GM21515 (cell line): ENCODE results near the gene SPON2.

ENCODE experiments used
- ATAC-seq: cut with Tn5 transposase; IDR thresholded peaks from one replicate; pipeline ENCODE4 v1.9.1; 2021; ENCODE audit not compliant: unreplicated experiment

SPON2 gene

DNA sequence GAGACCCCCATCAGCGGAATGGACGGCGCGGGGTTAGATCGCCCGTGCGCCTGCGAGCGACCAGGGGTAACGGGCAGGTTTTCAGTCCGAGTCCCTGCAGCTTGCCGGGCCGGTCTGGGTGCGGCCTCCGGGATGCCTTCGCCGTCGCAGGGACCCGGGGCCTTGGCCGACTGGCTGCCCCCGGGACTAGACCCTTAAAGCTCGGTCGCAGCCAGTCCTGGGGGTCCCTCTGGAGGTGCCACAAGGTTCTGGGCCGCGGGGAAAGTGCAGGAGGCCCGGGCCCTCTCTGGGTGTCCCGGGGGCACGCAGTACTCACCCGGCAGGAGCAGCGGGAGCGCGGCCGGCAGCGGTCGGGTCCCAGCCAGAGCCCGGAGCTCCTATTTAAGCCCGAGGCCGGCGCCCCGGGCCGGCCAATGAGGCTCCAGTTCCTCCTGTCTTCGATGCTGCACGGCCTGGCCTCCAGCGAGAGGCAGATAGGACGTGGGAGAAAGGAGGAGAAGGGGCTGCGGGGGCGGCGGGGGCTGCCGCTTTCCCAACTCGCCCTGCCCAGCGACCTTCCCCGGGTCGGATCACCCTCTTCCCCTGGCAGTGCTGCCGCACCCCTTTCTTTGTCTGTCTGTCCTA is at the start of gene SPON2:
Gene SPON2, minus strand, starts transcription at position 356 of the 624 bp plus-strand sequence.
- ATAC-seq: no peak

DNA sequence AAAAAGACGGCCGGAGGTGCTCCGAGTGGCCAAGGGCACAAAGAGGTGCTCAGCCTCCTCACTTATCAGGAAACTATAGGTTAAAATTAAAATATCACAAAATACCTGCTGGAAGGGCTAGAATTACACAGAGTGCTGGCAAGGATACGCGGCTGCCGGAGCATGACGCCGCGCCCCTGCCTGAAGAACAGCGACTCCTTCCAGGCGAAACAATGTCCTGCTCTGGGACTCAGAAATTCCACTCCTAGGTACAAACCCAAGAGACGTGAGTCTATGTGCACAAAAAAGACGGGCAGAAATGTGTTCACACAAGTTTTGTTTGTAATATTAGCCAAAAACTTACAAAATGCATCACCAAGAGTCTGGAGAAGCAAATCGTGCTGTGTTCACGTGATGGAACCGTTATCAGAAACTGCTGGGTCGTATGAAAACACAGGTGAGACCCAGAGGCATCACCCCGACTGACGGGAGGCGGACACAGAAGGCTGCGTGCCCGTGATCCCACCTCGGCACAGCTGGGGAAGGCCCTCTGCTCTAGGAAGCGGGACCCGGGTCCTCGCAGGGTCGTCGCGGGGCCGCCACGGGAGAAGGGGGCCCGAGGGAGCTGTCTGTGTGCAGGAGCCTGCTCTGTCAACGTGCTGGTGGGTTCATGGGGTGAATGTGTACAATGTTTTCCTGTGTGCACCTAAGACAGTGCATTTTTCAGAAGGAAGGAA is 48.9 kb upstream of the SPON2 start:
- ATAC-seq: no peak

DNA sequence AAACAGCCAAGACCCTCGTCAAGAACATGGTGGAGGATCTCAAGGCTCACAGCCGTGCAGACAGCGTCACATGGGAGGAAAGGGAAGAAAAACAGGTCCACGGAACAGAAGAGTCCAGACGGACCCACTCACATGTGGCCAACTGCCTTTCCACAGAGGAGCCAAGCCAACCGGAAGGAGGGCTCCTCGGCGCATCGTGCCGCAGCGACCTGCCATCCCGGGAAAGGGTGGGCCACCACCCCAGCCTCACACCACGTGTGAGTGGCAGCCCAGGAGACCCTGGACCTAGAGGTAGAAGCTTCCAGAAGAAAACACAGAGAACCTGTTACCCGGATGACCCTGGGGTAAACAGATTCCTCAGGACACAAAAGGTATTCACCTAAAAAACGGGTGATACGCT is 48.2 kb upstream of the SPON2 start:
- no peak for ATAC-seq

DNA sequence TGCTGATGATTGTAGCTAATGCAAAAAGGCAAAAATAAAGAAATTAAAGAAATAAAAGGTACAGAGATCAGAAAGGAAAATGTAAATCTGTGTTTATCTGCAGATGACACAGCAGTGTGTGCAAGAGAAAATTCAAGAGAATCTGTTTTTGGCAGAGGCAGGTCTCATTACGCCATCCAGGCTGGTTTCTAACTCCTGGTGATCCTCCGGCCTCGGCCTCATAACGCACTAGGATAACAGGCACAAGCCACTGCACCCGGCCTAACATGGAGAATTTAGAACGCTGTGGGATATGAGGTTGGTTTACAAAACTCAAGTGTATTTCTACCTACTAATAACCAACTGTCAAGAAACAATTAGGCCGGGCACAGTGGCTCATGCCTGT is 47.2 kb upstream of the SPON2 start:
- no peak for ATAC-seq

DNA sequence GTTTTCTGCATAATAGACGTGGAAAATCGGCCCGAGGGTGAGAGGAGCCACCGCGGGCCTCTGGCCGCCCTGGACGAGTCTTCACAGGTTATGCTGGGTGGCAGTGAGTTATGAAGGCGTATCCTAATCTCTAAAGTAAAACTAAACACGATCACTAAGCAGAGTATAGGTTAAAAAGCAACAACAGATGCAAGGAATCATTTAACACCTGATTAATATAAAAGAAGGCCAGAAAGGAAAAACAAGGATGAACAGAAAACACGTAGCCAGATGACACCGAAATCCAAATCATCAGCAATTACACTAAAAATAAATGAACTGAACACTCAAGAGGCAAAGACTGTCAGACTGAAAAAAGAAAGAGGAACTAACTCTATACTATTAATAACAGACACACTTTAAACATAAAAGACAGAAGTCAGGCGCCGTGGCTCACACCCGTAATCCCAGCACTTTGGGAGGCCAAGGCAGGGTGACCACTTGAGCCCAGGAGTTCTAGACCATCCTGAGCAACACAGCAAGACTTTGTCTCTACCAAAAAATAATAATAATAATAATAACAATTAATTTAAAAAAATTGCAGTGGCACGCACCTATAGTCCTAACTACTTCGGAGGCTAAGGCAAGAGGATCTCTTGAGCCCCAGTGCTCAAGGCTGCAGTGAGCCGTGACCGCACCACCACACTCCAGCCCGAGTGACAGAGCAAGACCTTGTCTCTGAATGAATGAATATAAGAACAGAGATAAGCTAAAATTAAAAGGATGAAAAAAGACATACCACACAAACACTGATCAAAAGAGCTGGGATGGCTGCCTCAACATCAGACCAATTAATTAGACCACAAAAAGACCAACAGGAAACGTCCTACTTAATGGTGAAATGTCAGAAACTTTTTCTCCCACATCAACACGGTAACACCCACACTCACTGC is 46.5 kb upstream of the SPON2 start:
- peak; percentile 53 for ATAC-seq

DNA sequence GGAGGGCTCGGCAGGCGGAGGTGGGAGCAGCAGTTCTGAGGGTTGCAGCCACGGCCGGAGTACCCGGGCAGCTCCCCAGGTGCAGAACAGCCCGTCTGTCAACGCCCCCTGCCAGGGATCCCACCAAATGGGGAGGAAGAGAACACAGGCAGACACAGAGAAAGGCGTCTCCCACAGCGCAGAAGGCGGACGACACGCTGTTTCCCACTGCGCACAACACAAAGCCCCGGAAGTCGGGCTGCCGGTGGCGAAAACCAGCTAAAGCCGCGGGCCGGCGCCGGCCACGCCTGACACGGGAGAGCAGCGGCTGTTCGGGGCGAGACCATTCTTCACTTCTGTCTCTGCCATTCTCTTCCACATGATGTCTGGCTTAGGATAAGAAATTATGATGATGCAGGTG is 45.0 kb upstream of the SPON2 start:
- no peak for ATAC-seq

DNA sequence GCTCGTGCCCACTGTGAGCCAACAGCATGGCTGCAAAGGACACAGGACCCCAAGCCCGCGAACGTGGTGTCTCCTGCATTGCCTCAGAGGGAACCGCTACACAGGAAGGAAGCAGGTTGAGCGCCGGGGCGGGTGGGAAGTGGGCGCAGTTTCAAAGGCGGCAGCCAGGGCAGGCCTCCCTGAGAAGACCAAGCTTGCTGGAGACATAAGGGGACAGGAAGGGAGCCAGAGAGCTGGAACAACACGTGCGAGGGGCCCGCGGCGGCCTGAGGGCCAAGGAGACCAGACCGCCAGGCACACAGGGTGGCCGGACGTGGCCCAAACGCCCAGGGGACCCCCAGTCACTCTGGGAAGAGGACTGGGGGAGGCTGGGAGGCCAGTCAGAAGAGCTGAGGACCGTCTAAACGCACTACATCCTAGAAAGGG is 44.5 kb upstream of the SPON2 start:
- ATAC-seq: no peak

DNA sequence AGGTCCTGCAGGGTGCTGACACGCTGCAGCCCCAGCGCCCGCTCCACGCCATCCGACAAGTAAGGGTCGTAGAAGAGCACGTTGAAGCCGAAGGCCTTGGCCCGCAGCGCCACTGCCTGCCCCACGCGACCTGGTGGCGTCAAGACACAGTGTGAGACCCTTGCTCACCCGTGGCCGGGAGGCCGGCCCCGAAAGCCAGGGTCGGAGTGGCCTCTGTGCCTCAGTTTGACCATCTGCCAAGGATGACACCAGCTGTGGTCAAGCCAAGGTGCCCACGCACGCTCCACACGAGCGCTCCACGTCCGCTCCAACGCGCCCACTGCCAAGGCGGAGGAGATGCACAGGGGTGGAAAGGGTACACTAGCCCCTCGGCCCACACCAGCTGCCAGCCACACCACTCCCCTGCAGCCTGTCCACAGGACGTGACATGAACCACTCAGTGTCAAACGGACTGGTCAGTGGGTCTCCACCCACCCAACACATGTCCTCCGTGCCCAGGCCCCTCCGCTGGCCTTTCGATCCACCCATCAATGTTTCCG is 43.8 kb upstream of the SPON2 start:
- no peak for ATAC-seq

DNA sequence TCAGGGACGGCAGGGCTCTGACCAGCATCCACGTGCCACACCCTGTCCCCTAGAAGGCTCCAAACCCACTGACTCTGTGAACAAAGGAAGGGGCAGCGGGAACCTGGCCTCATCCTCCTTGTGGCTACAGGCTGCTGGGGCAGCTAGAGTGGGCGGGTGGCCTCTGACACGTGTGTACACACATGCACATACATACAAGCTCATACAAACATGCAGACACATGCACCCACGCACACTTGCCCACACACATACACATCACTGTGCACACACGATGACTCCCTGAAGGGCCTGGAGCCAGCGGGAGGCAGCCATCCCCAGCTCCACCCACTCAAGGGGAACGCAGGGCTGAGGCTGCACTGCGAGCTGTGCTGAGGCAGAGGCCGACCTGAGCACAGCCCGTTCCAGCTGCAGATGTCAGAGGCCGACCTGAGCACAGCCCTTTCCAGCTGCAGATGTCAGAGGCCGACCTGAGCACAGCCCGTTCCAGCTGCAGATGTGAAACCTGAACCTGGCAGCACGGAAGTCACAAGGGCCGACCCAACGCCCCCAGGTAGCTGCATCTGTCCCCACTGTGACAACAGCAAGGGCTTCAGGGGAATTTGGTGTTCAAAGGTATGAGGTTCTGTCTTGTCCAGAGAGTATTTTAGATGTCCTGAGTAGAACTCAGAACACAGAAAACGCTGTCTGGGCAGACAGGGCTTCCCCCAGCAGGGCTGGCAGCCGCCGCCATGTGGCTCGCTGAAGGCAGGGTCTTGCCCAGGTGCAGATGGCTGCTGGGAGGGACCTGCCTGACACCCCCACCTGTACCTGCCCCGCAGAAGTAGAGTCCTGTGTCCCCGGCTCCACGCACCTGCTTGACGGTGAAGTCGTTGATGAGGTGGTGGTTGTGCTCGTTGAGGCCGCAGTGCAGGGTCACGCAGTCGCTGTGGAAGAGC is 43.0 kb upstream of the SPON2 start:
- ATAC-seq: peak; percentile 58

DNA sequence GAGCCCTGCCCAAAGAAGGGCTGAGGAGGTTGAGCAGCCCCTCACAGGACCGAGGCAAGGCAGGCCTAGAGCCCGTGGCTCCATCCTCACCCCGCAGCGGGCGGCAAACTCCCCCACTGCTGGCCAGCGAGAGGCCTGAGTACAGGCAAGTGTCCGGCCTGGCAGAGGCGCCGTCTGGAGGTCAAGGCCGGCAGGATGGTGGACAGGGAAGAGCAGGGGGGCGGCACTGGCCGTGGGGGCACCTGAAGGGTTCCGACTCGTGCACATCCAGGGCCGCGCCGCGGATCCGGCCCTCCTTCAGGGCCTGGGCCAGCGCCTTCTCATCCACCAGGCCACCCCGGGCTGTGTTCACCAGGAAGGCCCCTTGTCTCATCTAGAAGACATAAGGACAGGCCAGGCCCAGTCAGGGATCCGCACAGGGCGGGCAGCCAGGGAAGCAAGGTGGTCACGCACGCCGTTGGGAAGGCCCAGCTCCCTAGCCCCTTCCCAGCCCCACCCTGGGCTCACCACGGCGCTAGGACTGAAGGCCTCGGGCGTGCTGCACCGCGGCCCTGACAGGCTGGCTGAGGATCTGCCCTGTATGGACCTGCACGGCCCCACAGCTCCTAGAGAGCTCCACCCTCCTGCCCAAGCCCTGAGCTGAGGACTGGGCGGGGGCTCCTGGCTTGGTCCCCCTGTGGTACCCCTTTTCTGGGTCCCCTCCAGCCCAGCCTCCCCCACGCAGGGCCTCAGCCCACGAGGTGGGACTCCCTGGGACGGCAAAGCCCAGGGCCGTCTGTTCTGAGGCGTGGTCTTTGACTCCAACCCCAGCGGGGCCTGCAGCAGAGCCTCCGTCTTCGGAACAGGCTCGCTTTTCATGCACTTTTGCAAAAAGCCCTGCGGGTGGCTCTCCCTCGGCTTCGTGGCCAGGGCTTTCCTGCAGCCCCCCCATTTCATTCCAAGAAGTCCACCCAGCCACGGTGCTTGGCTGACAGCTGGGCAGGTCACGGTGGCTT is 42.0 kb upstream of the SPON2 start:
- ATAC-seq: no peak

DNA sequence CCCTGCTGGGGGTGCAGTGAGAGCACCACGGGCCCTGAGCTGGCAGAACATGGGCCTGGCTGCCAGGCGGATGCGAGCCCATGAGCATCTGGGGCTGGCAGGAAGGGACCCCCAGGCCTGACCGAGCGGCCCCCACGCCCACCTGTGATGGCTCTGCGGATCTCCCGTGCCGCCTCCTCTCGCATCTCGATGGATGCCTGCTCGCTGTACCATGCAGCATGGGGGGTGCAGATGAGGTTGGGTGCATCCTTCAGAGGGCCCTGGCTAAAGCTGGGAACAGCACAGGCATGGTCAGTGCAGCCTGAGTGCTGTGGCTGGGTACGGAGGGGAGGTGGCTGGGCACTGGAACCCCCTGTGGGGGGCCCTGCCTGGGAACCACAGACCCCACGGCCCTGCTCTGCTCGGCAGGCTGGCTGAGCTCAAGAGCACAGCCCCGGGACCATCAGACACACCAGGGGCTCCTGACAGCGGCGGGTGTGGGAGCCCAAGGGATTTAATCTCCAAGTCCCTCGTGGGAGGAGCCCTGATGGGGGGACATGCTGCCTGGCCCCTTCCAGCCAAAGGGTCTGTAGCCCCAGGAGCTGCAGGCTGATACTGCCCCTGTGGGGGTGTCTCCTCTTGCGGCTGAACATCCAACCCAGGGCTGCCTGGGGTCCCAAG is 41.1 kb upstream of the SPON2 start:
- ATAC-seq: no peak

DNA sequence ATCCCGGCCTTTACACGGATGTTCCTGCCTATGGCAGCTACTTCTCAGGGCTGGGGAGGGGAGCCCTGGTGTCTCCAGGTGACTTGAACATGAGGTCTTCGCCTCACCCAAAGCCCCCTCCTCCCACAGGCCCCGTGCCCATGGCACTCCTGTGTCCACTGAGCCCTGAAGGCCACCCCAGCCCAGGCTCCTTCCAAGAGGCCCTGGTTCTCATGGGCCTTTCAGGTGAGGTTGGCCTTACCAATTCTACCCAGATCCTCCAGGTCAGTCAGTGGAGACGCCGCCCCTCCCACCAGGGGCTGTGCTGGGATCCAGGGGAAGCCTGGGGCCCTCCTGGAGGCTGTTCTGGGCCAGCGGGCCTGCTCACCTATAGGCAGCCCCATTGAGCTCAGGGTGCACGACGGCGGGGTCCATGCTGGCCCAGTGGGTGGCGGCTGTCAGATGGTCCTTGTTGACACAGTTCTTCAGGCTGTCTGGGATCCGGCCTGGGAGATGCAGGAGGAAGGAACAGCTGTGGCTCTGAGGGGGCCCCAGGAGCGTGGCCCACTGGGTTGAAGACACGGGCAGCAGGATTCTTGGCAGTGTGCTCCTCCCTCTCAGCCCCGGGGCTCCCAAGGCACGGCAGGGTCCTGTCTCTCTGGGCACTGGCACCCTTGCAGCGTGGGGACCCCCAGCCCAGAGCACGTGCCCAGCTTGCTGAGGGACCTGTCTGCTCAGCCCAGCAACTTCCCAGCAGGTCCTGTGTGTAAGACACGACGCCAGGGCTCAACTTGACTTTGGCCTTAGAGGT is 40.4 kb upstream of the SPON2 start:
- no peak for ATAC-seq

DNA sequence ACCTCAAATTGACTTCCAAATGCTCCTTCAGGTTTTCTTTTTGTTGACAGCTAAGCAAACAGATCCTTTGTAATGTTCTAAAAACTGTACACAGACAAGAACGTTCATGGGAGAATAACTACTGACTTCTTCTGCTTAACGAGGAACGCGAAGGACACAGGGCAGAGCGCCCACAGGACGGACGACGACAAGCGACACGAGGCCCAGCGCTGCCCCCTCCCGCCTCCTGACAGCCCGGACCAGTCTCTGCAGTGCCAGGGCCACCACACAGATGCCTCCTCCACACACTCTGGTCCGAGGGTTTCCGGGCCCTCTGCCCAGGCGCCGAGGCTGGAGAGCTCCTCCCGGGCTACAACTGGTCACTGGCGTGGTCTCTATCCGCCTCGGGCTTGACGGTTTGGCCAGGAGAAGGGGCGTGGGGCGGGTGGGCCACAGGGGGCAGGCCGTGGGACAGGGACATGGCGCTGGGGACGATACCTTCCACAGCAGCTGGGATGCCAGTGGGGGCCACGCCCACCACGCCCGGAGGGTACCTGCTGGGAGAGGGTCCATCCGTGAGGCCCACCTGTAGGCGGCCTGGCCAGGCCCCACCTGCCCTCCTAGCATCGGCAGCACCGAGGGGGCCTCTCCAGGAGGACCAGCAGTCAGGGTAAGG is 39.6 kb upstream of the SPON2 start:
- no peak for ATAC-seq

DNA sequence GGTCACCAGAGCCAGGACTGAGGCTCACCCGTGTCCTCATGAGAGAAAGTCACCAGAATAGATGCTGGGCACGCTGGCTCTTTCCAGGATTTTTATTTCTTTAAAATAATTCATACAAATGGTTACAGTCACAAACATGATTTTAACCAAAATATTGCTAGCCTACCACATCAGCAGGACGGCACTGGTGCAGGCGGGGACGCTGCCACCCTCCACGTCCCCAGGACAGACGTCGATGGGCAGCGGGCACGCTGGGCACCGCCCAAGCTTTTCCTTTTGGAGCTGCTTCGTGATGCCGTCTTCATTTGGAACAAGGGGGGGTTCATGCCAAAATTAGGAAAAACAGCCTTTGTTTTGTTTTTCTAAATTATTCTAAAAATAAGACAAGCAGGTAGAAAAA is 39.0 kb upstream of the SPON2 start:
- ATAC-seq: no peak

DNA sequence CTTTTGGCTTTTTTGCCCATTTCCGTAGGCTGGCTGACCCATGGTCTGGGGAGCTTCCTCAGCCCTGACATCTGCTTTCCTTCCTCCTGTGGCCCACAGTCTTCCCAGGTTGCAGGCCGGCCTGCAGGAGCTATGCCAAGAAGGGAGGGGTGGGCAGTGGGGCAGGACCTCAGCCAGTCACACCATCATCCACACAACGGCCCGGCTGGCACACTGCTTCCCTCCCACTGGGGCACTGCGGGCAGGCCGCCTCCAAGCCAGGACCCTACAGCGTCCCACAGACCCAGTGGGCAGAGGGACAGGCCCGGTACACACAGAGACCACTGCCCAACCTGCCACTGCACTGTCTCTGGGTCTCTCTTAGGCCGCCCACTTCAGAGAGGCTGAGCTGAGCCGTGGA is 38.6 kb upstream of the SPON2 start:
- ATAC-seq: no peak

DNA sequence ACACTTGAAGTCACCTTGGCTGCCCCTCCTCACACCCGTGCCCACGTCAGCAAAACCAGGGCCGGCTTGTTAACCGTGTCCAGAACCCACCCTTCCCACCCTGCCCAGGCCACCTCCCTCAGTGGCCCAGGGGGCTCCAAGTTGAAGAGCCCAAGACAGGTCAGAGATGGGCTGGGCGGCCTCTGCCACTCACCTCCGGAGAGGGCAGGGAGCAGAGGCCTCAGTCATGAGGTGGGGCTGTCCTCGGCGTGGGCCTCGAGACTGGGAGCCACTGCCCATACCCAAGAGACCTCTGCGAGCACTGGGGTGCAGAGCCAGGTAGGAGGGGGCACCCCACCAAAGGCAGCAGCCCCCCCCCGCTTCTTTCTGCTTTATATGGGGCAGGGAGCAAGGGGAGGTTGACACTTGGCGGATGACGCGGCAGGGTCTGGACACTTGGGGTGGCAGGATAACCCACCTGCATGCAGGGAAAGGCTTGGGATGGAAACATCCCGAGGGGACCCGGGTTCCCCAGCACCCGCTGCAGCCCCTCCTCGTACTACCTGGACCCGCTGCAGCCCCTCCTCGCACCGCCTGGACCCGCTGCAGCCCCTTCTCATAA is 38.0 kb upstream of the SPON2 start:
- no peak for ATAC-seq

DNA sequence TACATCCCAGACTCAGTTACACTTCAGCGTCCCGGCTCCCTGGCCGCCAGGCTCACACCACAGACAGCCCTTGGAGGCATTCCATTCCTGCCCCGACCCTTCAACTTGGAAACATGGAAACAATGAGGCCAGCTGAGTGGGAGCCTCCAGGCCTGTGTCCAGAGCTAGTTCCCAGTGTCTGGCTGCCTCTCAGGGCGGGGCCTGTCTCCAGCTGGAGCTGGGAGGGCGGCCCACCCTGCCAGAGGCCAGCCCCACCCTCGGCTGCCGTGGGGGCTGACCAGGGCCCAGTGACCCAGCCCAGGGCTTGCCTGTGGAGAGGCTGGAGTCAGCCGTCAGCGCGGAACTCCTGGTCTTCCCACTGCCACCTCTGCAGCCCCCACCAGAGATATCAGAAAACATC is 37.4 kb upstream of the SPON2 start:
- no peak for ATAC-seq
